Measurements from ENCODE around the gene IMMT. TPM values are rescaled to one million over a fixed set of nuclear protein-coding genes. Genes with fewer than 3 reads are reported as not detected.

IMMT gene
- total RNA-seq, 1 donor from 2014 or later = 288 TPM

- intact Hi-C loops (cut with micrococcal nuclease) = no loop called here
- Histone ChIP-seq H3K4me3 (no peak overlapping the region), H3K4me1 (no peaks in the 10 kb centered on the region), H3K36me3 (peaks cover 80% of the 10 kb centered on the region), H3K27ac (replicated peaks) (no peak overlapping the region), H3K27me3 (ENCODE audit: low read depth) (no peaks in the 10 kb centered on the region), H3K9me3 (replicated peaks) (no peaks in the 10 kb centered on the region)
- no peak for TF ChIP-seq CTCF (IDR thresholded peaks at IDR 0.05; ENCODE audit: borderline replicate concordance)
- DNase-seq = no peak
Observed at GRCh38 chr2:86094229-86094628, 101.0 kb downstream of the IMMT start.

Small RNAs within 50 kb of the gene (microRNA-seq; reads per million reads assigned to microRNA genes)
- not detected for gene MIR4779

Other genes with a start within 250 kb of the IMMT start
- gene POLR1A, start 89.6 kb downstream of the IMMT start, total RNA-seq = 16.3 TPM
- 158 TPM for gene PTCD3, start 89.2 kb downstream of the IMMT start, total RNA-seq
- gene MRPL35, start 4.0 kb upstream of the IMMT start, total RNA-seq = 111 TPM
- 30.2 TPM for gene REEP1, start 142.2 kb upstream of the IMMT start, total RNA-seq
- 36.2 TPM for gene KDM3A, start 245.9 kb upstream of the IMMT start, total RNA-seq